Measurements from ENCODE around the gene LAMB4.
A peak's percentile ranks its signal among the peaks of the same experiment; 100 is the strongest.

The LAMB4 gene

GRCh38 chr7:108142675-108143259 lies 12.6 kb upstream of the LAMB4 start:
- DNase-seq, result no peak

- DNase-seq, result no peak
These were observed 12.0 kb upstream of the LAMB4 start for GRCh38 chr7:108142180-108142579.

- no peak for DNase-seq
These were observed 10.5 kb upstream of the LAMB4 start for GRCh38 chr7:108140671-108141070.

GRCh38 chr7:108138911-108139310 lies 8.8 kb upstream of the LAMB4 start:
- no peak for DNase-seq

- DNase-seq, result no peak
These were observed 7.8 kb upstream of the LAMB4 start for GRCh38 chr7:108137993-108138392.

- no peak for DNase-seq
These were observed 6.9 kb upstream of the LAMB4 start for GRCh38 chr7:108137040-108137439.

- no peak for DNase-seq
These were observed 6.1 kb upstream of the LAMB4 start for GRCh38 chr7:108136191-108136688.

- DNase-seq, result peak in 1 of 2 donors; percentile 52
These were observed 5.5 kb upstream of the LAMB4 start for GRCh38 chr7:108135446-108136190.

- DNase-seq, result no peak
These were observed 4.3 kb upstream of the LAMB4 start for GRCh38 chr7:108134486-108134885.

- no peak for DNase-seq
These were observed 2.5 kb upstream of the LAMB4 start for GRCh38 chr7:108132551-108133265.

GRCh38 chr7:108129018-108129965 lies 869 bp downstream of the LAMB4 start:
- no peak for DNase-seq

GRCh38 chr7:108128514-108128913 lies 1.6 kb downstream of the LAMB4 start:
- DNase-seq, result no peak

- no peak for DNase-seq
These were observed 2.7 kb downstream of the LAMB4 start for GRCh38 chr7:108127461-108127860.

GRCh38 chr7:108124820-108125219 lies 5.3 kb downstream of the LAMB4 start:
- DNase-seq, result no peak

GRCh38 chr7:108122181-108122580 lies 8.0 kb downstream of the LAMB4 start:
- DNase-seq, result no peak

GRCh38 chr7:108120933-108121332 lies 9.2 kb downstream of the LAMB4 start:
- DNase-seq, result no peak

- DNase-seq, result no peak
These were observed 10.0 kb downstream of the LAMB4 start for GRCh38 chr7:108120196-108120595.

GRCh38 chr7:108118959-108119358 lies 11.2 kb downstream of the LAMB4 start:
- no peak for DNase-seq

- no peak for DNase-seq
These were observed 15.9 kb downstream of the LAMB4 start for GRCh38 chr7:108114117-108114841.

- DNase-seq, result no peak
These were observed 17.5 kb downstream of the LAMB4 start for GRCh38 chr7:108112683-108113082.

- no peak for DNase-seq
These were observed 20.8 kb downstream of the LAMB4 start for GRCh38 chr7:108109221-108109908.
